ENCODE measurements around the gene CERK.
"Not testable (repeated sequence)": the region's sequence is repeated elsewhere in the genome, so short reads cannot be mapped to it uniquely, and the experiment has no call there.

CERK gene

GRCh38 chr22:46748908-46749675 lies 11.0 kb upstream of the CERK start:
- no peak for DNase-seq (ENCODE audit: low read depth)

GRCh38 chr22:46748206-46748907 lies 10.3 kb upstream of the CERK start:
- DNase-seq (ENCODE audit: low read depth), result no peak

- no peak for DNase-seq (ENCODE audit: low read depth)
Measured at GRCh38 chr22:46747646-46748045, 9.6 kb upstream of the CERK start.

GRCh38 chr22:46746620-46747019 lies 8.6 kb upstream of the CERK start:
- no peak for DNase-seq (ENCODE audit: low read depth)

- DNase-seq (ENCODE audit: low read depth), result no peak
Measured at GRCh38 chr22:46746192-46746591, 8.1 kb upstream of the CERK start.

GRCh38 chr22:46744581-46744980 lies 6.5 kb upstream of the CERK start:
- DNase-seq (ENCODE audit: low read depth), result no peak

- DNase-seq (ENCODE audit: low read depth), result no peak
Measured at GRCh38 chr22:46742576-46743221, 4.6 kb upstream of the CERK start.

- DNase-seq (ENCODE audit: low read depth), result no peak
Measured at GRCh38 chr22:46741974-46742519, 4.0 kb upstream of the CERK start.

- no peak for DNase-seq (ENCODE audit: low read depth)
Measured at GRCh38 chr22:46740910-46741780, 3.1 kb upstream of the CERK start.

- no peak for DNase-seq (ENCODE audit: low read depth)
Measured at GRCh38 chr22:46739094-46739870, 1.2 kb upstream of the CERK start.

- DNase-seq (ENCODE audit: low read depth), result no peak
Measured at GRCh38 chr22:46738647-46739093, 618 bp upstream of the CERK start.

- DNase-seq (ENCODE audit: low read depth), result no peak
Measured at GRCh38 chr22:46737105-46737975, 712 bp downstream of the CERK start.

- DNase-seq (ENCODE audit: low read depth), result no peak
Measured at GRCh38 chr22:46736705-46737104, 1.3 kb downstream of the CERK start.

GRCh38 chr22:46735747-46736608 lies 2.1 kb downstream of the CERK start:
- no peak for DNase-seq (ENCODE audit: low read depth)

- DNase-seq (ENCODE audit: low read depth), result no peak
Measured at GRCh38 chr22:46734830-46735453, 3.1 kb downstream of the CERK start.

GRCh38 chr22:46734213-46734722 lies 3.8 kb downstream of the CERK start:
- not testable (repeated sequence) for DNase-seq (ENCODE audit: low read depth)

GRCh38 chr22:46732513-46732912 lies 5.5 kb downstream of the CERK start:
- no peak for DNase-seq (ENCODE audit: low read depth)

GRCh38 chr22:46732041-46732379 lies 6.0 kb downstream of the CERK start:
- DNase-seq (ENCODE audit: low read depth), result no peak

All from activated T-cell treated with anti-CD3 and anti-CD28 coated beads for 48 hours (primary cell).